Measurements from ENCODE around the gene CTNNBIP1.

DNA sequence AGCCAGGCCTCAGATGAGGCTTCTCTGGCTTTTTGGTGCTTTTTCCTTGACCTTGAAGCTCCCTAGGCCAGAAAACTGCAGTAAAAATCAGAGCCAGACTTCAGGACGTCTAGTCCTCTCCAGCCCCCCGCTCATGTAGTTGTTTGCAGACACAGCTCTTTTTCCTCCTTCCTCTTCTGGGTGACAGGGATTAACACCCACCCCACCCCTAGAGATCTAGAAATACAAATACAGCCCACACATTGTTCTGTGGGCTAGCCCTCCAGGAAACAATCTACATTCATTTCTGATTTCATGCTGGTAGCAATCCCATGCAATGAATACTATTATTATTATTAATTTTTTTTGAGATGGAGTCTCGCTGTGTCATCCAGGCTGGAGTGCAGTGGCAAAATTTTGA lies 76.4 kb downstream of the CTNNBIP1 start:
- TF ChIP-seq, protein P1, sequence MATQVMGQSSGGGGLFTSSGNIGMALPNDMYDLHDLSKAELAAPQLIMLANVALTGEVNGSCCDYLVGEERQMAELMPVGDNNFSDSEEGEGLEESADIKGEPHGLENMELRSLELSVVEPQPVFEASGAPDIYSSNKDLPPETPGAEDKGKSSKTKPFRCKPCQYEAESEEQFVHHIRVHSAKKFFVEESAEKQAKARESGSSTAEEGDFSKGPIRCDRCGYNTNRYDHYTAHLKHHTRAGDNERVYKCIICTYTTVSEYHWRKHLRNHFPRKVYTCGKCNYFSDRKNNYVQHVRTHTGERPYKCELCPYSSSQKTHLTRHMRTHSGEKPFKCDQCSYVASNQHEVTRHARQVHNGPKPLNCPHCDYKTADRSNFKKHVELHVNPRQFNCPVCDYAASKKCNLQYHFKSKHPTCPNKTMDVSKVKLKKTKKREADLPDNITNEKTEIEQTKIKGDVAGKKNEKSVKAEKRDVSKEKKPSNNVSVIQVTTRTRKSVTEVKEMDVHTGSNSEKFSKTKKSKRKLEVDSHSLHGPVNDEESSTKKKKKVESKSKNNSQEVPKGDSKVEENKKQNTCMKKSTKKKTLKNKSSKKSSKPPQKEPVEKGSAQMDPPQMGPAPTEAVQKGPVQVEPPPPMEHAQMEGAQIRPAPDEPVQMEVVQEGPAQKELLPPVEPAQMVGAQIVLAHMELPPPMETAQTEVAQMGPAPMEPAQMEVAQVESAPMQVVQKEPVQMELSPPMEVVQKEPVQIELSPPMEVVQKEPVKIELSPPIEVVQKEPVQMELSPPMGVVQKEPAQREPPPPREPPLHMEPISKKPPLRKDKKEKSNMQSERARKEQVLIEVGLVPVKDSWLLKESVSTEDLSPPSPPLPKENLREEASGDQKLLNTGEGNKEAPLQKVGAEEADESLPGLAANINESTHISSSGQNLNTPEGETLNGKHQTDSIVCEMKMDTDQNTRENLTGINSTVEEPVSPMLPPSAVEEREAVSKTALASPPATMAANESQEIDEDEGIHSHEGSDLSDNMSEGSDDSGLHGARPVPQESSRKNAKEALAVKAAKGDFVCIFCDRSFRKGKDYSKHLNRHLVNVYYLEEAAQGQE (IDR thresholded peaks at IDR 0.05; ENCODE audit: insufficient read depth in 1 of 2, low read depth in 2 of 2, low read length in 2 of 2), result no peak
- TF ChIP-seq POLR2AphosphoS5 (IDR thresholded peaks at IDR 0.05; ENCODE audit: low read depth, low read length), result no peak
- no peak for TF ChIP-seq FOXP2 (optimal IDR thresholded peaks at IDR 0.05; ENCODE audit: borderline replicate concordance, extremely low read depth, extremely low read length, insufficient read depth)
- no peak for TF ChIP-seq SIN3A (IDR thresholded peaks at IDR 0.05; ENCODE audit: borderline replicate concordance, insufficient read depth, low read length)
- no peak for TF ChIP-seq TAF1 (IDR thresholded peaks at IDR 0.05; ENCODE audit: borderline replicate concordance, insufficient read depth, low read length)
